Breast epithelium (tissue), 3 donors: Measurements from ENCODE around the gene INCA1.

Experiments
- POLR2A ChIP-seq: fragments of 450-650 bp; IDR thresholded peaks from one replicate; pipeline ENCODE4 v1.6.1; 2016; ENCODE audit warnings: antibody characterized with exemption, mild to moderate bottlenecking, moderate library complexity
- TF ChIP-seq, protein P1 (sequence below), 3 donors: fragments of 450-650 bp; IDR thresholded peaks; one replicate each; pipeline ENCODE4 v1.5.1; 2016 to 2017; ENCODE audit warnings: antibody characterized with exemption in 3 of 3, mild to moderate bottlenecking in 3 of 3, moderate library complexity in 3 of 3

DNA sequence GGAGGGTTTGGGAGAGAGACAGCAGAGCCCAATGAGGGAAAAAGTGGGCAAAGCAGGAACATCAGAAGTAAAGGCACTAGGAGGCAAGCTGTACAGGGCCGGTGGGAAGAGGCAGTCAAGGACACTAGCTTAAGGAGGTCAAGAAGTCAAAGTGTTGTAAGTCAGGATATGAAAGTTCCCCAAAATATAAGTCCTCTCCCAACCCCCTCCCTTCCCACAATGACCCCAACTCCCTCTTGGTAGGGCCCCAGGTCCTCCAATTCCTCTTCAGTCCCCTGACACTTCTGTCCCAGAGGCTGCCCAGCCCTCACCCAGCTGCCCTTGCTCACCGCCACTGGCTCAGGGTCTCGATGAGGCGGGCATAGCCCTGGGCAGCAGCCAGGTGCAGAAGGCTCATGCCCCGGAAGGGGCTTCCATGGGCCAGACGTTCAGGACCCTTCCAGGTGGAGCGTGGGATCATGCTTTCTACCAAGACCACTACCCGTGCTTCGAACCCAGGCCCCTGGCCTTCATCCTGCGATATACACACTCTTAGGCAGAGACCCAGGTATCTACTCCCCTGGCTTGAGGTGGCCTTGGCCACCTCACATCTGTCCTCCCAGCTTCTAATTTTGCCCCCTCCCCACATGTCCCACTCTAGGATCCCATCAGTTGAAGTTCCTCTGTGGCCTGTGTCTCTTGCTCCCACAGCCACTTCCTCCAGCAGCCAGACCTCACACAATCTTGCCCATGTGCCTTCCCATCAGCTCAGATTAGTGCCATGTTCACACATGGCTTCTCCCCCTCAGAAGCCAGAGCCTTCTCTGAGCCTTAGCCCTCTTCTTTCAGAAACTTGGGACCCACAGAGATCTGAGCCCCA lies 23.8 kb downstream of the INCA1 start:
- TF ChIP-seq, protein P1, sequence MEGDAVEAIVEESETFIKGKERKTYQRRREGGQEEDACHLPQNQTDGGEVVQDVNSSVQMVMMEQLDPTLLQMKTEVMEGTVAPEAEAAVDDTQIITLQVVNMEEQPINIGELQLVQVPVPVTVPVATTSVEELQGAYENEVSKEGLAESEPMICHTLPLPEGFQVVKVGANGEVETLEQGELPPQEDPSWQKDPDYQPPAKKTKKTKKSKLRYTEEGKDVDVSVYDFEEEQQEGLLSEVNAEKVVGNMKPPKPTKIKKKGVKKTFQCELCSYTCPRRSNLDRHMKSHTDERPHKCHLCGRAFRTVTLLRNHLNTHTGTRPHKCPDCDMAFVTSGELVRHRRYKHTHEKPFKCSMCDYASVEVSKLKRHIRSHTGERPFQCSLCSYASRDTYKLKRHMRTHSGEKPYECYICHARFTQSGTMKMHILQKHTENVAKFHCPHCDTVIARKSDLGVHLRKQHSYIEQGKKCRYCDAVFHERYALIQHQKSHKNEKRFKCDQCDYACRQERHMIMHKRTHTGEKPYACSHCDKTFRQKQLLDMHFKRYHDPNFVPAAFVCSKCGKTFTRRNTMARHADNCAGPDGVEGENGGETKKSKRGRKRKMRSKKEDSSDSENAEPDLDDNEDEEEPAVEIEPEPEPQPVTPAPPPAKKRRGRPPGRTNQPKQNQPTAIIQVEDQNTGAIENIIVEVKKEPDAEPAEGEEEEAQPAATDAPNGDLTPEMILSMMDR (IDR thresholded peaks at IDR 0.05) = no peak
- TF ChIP-seq POLR2A = no peak
